K562 (cell line): ENCODE data around the gene HELZ. TPM values are rescaled to one million over a fixed set of nuclear protein-coding genes. Genes with fewer than 3 reads are reported as not detected.

Source experiments
- ARID3B ChIP-seq: fragments of 250-450 bp; sonication (Bioruptor Pico); IDR thresholded peaks from 2 replicates; pipeline ENCODE4 v1.4.0; 2020; ENCODE audit warnings: borderline replicate concordance
- ATF7 ChIP-seq: fragments of 450-650 bp; IDR thresholded peaks from 2 replicates; pipeline ENCODE4 v1.7.1; 2014; ENCODE audit warnings: mild to moderate bottlenecking, moderate library complexity
- BRF1 ChIP-seq: IDR thresholded peaks from 3 replicates; pipeline ENCODE4 v1.6.1; 2011; ENCODE audit warnings: borderline replicate concordance, mild to moderate bottlenecking; ENCODE audit not compliant: insufficient read length; ENCODE audit errors: extremely low read depth
- CHAMP1 ChIP-seq: fragments of 450-650 bp; IDR thresholded peaks from 2 replicates; pipeline ENCODE4 v1.6.1; 2016; ENCODE audit warnings: mild to moderate bottlenecking
- CUX1 ChIP-seq: fragments of 200-800 bp; sonication (Bioruptor generic); IDR thresholded peaks from 2 replicates; pipeline ENCODE4 v1.6.1; 2016; ENCODE audit warnings: missing genetic modification characterization, missing compliant biosample characterization
- DMBX1 ChIP-seq: fragments of 250-450 bp; sonication (Bioruptor Pico); IDR thresholded peaks from 2 replicates; pipeline ENCODE4 v1.8.0; 2022; ENCODE audit warnings: inconsistent platforms, mild to moderate bottlenecking, moderate library complexity, borderline replicate concordance
- ETV6 ChIP-seq, 3 experiments: fragments of 150-350 bp in 1 of 3; sonication (generic) in 1 of 3; formaldehyde crosslinking in 1 of 3; IDR thresholded peaks; 2 replicates each; pipeline versions ENCODE4 v1.6.1 to v1.8.0; 2014 to 2022; ENCODE audit warnings: borderline replicate concordance in 2 of 3, low read depth in 2 of 3, antibody characterized with exemption in 1 of 3, low read length in 1 of 3, mild to moderate bottlenecking in 1 of 3, missing genetic modification reagents in 1 of 3
- SP1 ChIP-seq: sonication (generic); formaldehyde crosslinking; IDR thresholded peaks from 2 replicates; pipeline ENCODE4 v1.8.1; 2022; ENCODE audit warnings: mild to moderate bottlenecking, missing genetic modification reagents
- TRIM24 ChIP-seq, 2 experiments: fragments of 450-650 bp; IDR thresholded peaks; 2 replicates each; pipeline ENCODE4 v1.6.1; 2016
- ZNF280A ChIP-seq: fragments of 450-650 bp; IDR thresholded peaks from 2 replicates; pipeline ENCODE4 v1.6.1; 2018; ENCODE audit warnings: mild to moderate bottlenecking, low read depth; ENCODE audit not compliant: partially characterized antibody
- ZNF384 ChIP-seq: IDR thresholded peaks from 2 replicates; pipeline ENCODE4 v1.6.1; 2012; ENCODE audit warnings: low read depth, low read length, improper control_type of control experiment
- ZNF584 ChIP-seq: fragments of 200-800 bp; sonication (Bioruptor generic); IDR thresholded peaks from 2 replicates; pipeline ENCODE4 v1.6.1; 2016; ENCODE audit warnings: low read depth, mild to moderate bottlenecking, missing genetic modification characterization, missing compliant biosample characterization
- ZNF586 ChIP-seq: fragments of 450-650 bp; formaldehyde crosslinking; conservative IDR thresholded peaks from 2 replicates; pipeline ENCODE4 v1.4.0; 2020; ENCODE audit warnings: mild to moderate bottlenecking, moderate library complexity
- ZNF766 ChIP-seq: fragments of 200-800 bp; sonication (Bioruptor generic); conservative IDR thresholded peaks from 2 replicates; pipeline ENCODE4 v1.6.1; 2016; ENCODE audit warnings: missing genetic modification characterization, missing compliant biosample characterization
- ZNF778 ChIP-seq: fragments of 450-650 bp; formaldehyde crosslinking; IDR thresholded peaks from 2 replicates; pipeline ENCODE4 v1.4.0; 2020; ENCODE audit warnings: mild to moderate bottlenecking, moderate library complexity
- polyA plus RNA-seq, 8 experiments: library from polyadenylated mRNA; depleted of rRNA in 4 of 8; stranded (reverse) in 5 of 8; unstranded in 3 of 8; fragments of >200 nt; fragmentation: Nextera tagmentation in 2 of 8; fragmentation: Illumina TruSeq in 1 of 8; extraction: Ambion mirVana in 2 of 8; extraction: Trizol in 1 of 8; gene quantifications; 2 replicates each; pipeline versions ENCODE4 v1.2.1 to v1.2.3, GENCODE V29; 2011 to 2014; ENCODE audit warnings: inconsistent platforms in 1 of 8, missing spikeins in 1 of 8
- total RNA-seq, 7 experiments: library from RNA; depleted of rRNA in 6 of 7; stranded (reverse); fragments of >200 nt in 6 of 7; fragmentation: Illumina TruSeq in 2 of 7; extraction: Trizol in 2 of 7; gene quantifications; 2 replicates each; pipeline versions ENCODE4 v1.2.1 to v1.2.3, GENCODE V29; 2011 to 2021; ENCODE audit warnings: low replicate concordance in 1 of 7

Gene HELZ
- total and polyA plus RNA-seq, 9 of the 15 experiments (the other 6 are each of a cell fraction or from before 2014, with no cell fraction given), result 5.2 to 39.8 (median 17.3) TPM

GRCh38 chr17:67110619-67111018 is 134.4 kb downstream of the HELZ start (continued):
- no peak for TF ChIP-seq ZNF280A
- TF ChIP-seq BRF1, result no peak
- no peak for TF ChIP-seq ZNF384
- TF ChIP-seq TRIM24 (IDR thresholded peaks at IDR 0.05), result peak; percentile 31 to 61; a peak in 2 of 4 replicates
- no peak for TF ChIP-seq ZNF778 (CRISPR knock-in tag)
- no peak for TF ChIP-seq ARID3B
- 0 out of 2 replicates have a peak, but pooled peaks have one; percentile 31 for TF ChIP-seq ATF7
- TF ChIP-seq DMBX1 (CRISPR knock-in tag), result peak; percentile 33; the same call in 1 of the 2 replicates
- TF ChIP-seq ZNF586, result no peak
- TF ChIP-seq ZNF584 (CRISPR knock-in tag), result no peak
- TF ChIP-seq SP1 (CRISPR knock-in tag), result no peak
- TF ChIP-seq CUX1, result no peak
- TF ChIP-seq ETV6 (IDR thresholded peaks at IDR 0.05; ENCODE audit: borderline replicate concordance in 1 of 2, low read depth in 2 of 2, low read length in 1 of 2), result no peak
- TF ChIP-seq ETV6 (CRISPR knock-in tag; IDR thresholded peaks at IDR 0.05; ENCODE audit: borderline replicate concordance), result no peak
- no peak for TF ChIP-seq CHAMP1
- TF ChIP-seq ZNF766 (CRISPR knock-in tag), result 0 out of 2 replicates have a peak, but pooled peaks have one; percentile 25
